KG1 (cell line): ENCODE results near the gene VCAM1.

ENCODE experiments used
- DNase-seq: peaks from one replicate; lab custom pipeline; 2025; lab: John Stamatoyannopoulos, UW

VCAM1 gene

GRCh38 chr1:100724281-100724680 is 4.7 kb downstream of the VCAM1 start:
- no peak for DNase-seq

- no peak for DNase-seq
Observed at GRCh38 chr1:100730130-100730529, 10.6 kb downstream of the VCAM1 start.

- no peak for DNase-seq
Observed at GRCh38 chr1:100731309-100731708, 11.8 kb downstream of the VCAM1 start.

- DNase-seq: no peak
Observed at GRCh38 chr1:100731758-100732157, 12.2 kb downstream of the VCAM1 start.

DNA sequence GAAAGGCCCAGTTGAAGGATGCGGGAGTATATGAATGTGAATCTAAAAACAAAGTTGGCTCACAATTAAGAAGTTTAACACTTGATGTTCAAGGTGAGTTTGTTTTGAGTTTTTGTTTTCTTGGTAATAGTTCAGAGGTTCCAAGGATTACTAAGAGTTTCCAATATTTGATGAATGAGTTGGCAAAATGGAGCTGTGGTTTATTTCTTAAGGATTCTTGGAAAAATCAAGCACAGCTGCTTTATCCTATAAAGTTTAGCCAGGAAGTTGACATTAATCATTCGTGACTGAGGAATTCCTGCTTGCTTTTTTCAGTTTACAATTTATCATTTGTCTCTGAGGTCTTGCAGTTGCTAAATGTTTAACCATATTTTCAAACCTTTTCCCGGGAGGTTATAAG is 15.1 kb downstream of the VCAM1 start:
- no peak for DNase-seq

DNA sequence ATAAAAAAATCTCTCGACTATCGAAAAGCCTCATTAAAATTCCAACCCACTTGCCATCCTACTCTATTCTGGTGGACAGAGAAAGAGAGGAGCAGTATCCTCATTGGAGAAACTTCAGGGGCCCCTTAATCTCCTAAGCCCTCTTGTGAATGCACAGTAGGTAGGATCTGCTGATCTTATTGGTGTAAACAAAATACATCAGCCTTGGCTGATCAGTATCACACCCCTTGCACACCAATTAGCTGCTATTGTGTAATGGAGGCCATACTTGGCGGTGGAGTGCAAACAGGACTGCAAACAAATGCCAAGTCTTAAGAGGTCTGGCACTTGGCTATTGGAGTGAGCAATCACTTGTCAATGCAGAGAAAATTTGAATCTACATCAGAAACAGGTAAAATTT is 15.7 kb downstream of the VCAM1 start:
- DNase-seq: no peak

- no peak for DNase-seq
Observed at GRCh38 chr1:100736324-100736723, 16.8 kb downstream of the VCAM1 start.

GRCh38 chr1:100736746-100737145 is 17.2 kb downstream of the VCAM1 start:
- DNase-seq: no peak

DNA sequence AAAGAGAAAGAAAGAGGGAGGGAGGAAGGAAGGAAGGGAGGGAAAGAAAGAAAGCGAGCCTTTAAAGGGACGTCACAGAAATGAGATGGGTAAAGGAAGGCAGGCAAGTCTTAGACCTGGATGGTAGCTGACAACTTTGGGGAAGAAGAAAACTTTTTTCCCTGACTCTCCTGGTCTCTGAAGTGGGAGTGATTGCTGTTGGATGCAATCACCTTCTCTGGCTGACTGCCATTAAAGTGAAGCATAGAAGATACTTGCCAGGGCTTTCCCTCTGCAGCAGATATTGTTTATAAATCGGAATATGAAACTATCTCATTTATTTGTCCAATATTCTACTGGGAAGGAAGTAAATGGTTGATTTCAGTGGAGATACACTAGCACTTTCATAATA is 27.0 kb downstream of the VCAM1 start:
- DNase-seq: no peak

- no peak for DNase-seq
Observed at GRCh38 chr1:100747771-100748170, 28.2 kb downstream of the VCAM1 start.

- DNase-seq: no peak
Observed at GRCh38 chr1:100750005-100750885, 30.7 kb downstream of the VCAM1 start.

GRCh38 chr1:100752791-100753190 is 33.2 kb downstream of the VCAM1 start:
- DNase-seq: no peak

DNA sequence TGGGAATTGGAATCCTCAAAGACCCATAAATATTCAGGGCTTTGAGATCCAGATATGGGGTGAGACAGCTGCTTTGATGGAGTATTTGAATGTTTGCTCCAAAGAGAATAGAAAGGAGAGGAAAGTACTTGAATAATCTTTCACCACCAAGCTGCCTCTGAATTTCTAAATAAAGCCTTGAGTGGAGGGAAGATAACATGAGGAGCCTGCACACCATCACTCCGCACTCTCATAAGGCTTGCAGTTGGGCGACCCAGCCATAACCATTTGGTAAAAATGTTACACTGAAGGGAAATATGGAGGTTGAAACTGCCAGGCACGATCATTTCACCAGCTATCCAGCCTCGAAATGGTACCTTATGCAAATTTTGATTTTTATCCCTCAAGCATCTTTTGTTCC is 38.4 kb downstream of the VCAM1 start:
- no peak for DNase-seq

DNA sequence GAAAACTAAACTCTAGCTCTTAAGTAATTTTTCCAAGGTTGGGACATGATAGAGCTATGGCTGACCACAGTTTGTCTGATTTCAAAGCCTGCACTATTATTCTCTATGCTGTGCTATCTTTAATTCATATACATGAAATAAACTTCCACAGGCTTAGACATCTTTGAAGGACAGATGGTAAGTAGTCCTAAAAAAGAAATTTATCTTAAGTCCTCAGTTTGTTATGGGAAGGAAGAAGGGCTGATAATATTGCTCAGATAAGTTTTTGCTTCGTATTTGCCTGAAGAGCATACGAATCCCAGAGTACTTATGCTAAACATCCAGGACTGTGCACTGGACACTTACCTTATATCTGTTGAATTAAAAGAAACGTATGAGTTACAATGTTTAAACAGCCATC is 39.6 kb downstream of the VCAM1 start:
- DNase-seq: no peak

- no peak for DNase-seq
Observed at GRCh38 chr1:100760511-100760910, 41.0 kb downstream of the VCAM1 start.

GRCh38 chr1:100762461-100762860 is 42.9 kb downstream of the VCAM1 start:
- DNase-seq: no peak

GRCh38 chr1:100767176-100767890 is 47.8 kb downstream of the VCAM1 start:
- DNase-seq: no peak

GRCh38 chr1:100769323-100769722 is 49.8 kb downstream of the VCAM1 start:
- no peak for DNase-seq

- DNase-seq: no peak
Observed at GRCh38 chr1:100769906-100770646, 50.5 kb downstream of the VCAM1 start.

DNA sequence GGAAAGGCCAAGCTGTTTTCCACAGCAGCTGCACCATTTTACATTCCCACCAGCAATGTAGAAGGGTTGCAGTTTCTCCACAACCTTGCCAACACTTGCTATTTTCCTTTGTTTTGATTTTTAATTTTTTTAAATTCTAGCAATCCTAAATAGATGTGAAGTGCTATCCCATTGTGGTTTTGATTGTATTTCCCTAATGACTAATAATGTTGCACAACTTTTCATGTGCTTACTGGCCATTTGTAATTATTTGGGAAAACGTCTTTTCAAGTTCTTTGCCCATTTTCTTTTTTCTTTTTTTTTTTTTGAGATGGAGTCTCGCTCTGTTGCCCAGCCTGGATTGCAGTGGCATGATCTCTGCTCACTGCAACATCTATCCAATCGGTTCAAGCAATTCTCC is 53.9 kb downstream of the VCAM1 start:
- DNase-seq: no peak

GRCh38 chr1:100774370-100774769 is 54.8 kb downstream of the VCAM1 start:
- no peak for DNase-seq

DNA sequence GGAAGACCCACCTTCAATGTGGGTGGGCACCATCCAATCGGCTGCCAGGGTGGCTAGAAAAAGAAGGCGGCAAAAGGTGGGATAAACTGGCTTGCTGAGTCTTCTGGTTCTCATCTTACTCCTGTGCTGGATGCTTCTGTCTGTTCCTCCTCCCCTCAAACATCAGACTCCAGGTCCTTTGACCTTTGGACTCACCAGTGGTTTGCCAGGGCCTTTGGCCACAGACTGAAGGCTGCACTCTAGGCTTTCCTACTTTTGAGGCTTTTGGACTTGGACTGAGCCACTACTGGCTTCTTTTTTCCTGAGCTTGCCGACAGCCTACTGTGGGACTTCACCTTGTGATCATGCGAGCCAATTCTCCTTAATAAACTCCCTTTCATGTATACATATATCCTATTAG is 55.9 kb downstream of the VCAM1 start:
- DNase-seq: no peak

GRCh38 chr1:100778748-100779147 is 59.2 kb downstream of the VCAM1 start:
- DNase-seq: no peak
